ENCODE data around the gene ACSF3. TPM values are rescaled to one million over a fixed set of nuclear protein-coding genes. Genes with fewer than 3 reads are reported as not detected.

ACSF3 gene
- total RNA-seq, 1 experiment from 2014 or later = 30.8 TPM

DNA sequence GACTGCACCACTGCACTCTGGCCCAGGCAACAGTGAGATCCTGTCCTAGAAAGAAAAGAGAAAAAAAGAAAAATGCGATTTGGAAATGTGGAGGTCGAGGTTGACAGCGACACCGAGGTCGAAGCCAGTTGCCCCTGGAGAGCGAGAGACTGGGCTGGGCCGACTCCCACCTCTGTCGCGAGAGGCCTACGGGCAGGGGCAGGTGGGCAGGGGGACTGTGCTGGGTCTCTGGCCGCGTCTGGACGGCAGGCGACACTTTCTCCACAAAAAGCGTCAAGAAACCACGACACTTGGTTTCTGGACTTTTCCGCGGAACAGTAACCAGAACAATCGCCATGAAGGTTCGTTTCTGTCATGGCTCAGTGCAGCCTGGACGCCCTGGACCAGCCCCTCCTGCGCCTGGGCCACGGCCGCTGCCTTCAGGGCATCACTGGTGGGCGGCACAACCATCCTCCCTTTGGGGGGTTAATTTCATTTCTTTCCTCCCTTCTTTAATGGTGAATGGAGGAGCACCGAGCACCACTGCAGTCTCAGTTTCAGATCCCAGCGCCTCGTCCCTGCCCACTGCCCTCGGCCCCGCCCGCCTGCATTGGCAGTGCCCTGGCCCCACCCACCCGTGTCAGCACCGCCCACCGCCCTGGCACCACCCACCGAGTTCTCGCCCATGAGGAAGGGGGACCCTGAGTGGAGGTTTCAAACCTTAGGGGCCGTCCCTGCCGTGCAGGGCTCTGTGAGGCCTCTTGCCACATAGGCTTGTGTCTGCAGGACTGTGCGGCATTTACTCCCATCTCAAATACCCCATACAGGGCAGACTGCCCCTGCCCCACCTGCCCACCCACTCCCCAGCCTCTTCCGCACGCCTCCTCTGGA lies 59.4 kb downstream of the ACSF3 start:
- CTCF ChIA-PET = no interaction called here
- POLR2A ChIA-PET = no interaction called here
- peak; percentile 49 for ATAC-seq
- no peak overlapping the region for H3K4me3 ChIP-seq (ENCODE audit: low read depth in 2 of 2, low read length in 2 of 2)
- no peak for DNase-seq (ENCODE audit: low read depth, low spot score)
- TF ChIP-seq POLR2AphosphoS5 (IDR thresholded peaks at IDR 0.05; ENCODE audit: low read depth, low read length) = no peak
- TF ChIP-seq, protein P1, sequence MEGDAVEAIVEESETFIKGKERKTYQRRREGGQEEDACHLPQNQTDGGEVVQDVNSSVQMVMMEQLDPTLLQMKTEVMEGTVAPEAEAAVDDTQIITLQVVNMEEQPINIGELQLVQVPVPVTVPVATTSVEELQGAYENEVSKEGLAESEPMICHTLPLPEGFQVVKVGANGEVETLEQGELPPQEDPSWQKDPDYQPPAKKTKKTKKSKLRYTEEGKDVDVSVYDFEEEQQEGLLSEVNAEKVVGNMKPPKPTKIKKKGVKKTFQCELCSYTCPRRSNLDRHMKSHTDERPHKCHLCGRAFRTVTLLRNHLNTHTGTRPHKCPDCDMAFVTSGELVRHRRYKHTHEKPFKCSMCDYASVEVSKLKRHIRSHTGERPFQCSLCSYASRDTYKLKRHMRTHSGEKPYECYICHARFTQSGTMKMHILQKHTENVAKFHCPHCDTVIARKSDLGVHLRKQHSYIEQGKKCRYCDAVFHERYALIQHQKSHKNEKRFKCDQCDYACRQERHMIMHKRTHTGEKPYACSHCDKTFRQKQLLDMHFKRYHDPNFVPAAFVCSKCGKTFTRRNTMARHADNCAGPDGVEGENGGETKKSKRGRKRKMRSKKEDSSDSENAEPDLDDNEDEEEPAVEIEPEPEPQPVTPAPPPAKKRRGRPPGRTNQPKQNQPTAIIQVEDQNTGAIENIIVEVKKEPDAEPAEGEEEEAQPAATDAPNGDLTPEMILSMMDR (IDR thresholded peaks at IDR 0.05) = no peak
- TF ChIP-seq TCF7L2 (IDR thresholded peaks at IDR 0.05; ENCODE audit: low read depth, low read length) = no peak
- TF ChIP-seq REST (IDR thresholded peaks at IDR 0.05; ENCODE audit: insufficient read depth in 1 of 2, low read depth in 2 of 2, low read length in 1 of 2) = no peak
- no peak for TF ChIP-seq SIN3A (IDR thresholded peaks at IDR 0.05; ENCODE audit: borderline replicate concordance, insufficient read depth, low read depth, low read length)
- in situ Hi-C loops (cut with HindIII; ENCODE audit: low pct_unique_long_range_greater_than_20kb, low sequenced_read_pairs) = no loop called here
- no peaks in the 10 kb centered on the region for H3K27me3 ChIP-seq (ENCODE audit: control insufficient read depth, insufficient read depth, low read length)
- BruUV-seq (replicated peaks) = no TSS peak
- H3K27ac ChIP-seq (ENCODE audit: low read length) = no peak overlapping the region
- intact Hi-C loops (cut with micrococcal nuclease; ENCODE audit: unreplicated experiment) = no loop called here
- no peaks in the 10 kb centered on the region for H3K9me3 ChIP-seq (ENCODE audit: control insufficient read depth, insufficient read depth, low read depth, low read length)
- no peaks in the 10 kb centered on the region for H3K36me3 ChIP-seq (ENCODE audit: control insufficient read depth, insufficient read depth, low read length)
- no peaks in the 10 kb centered on the region for H3K4me1 ChIP-seq (ENCODE audit: control insufficient read depth, insufficient read depth, low read length)

- no peaks in the 10 kb centered on the region for H3K9me3 ChIP-seq (ENCODE audit: control insufficient read depth, insufficient read depth, low read depth, low read length)
- intact Hi-C loops (cut with micrococcal nuclease; ENCODE audit: unreplicated experiment) (no loop called here), in situ Hi-C loops (cut with HindIII; ENCODE audit: low pct_unique_long_range_greater_than_20kb, low sequenced_read_pairs) (no loop called here)
- CTCF ChIA-PET = interaction anchor here (0.8 kb wide), 1 partner anchor 213 kb away, joined by 3 read pairs; no protein-coding TSS in a partner anchor
- BruUV-seq (replicated peaks) = no TSS peak
- H3K36me3 ChIP-seq (ENCODE audit: control insufficient read depth, insufficient read depth, low read length) = no peaks in the 10 kb centered on the region
- H3K4me1 ChIP-seq (ENCODE audit: control insufficient read depth, insufficient read depth, low read length) = no peaks in the 10 kb centered on the region
- DNase-seq (ENCODE audit: low read depth, low spot score) (no peak), ATAC-seq (peak; percentile 40)
- H3K4me3 ChIP-seq (ENCODE audit: low read depth in 2 of 2, low read length in 2 of 2) = no peak overlapping the region
- H3K27me3 ChIP-seq (ENCODE audit: control insufficient read depth, insufficient read depth, low read length) = no peaks in the 10 kb centered on the region
- TF ChIP-seq SIN3A (IDR thresholded peaks at IDR 0.05; ENCODE audit: borderline replicate concordance, insufficient read depth, low read depth, low read length) (no peak), REST (IDR thresholded peaks at IDR 0.05; ENCODE audit: insufficient read depth in 1 of 2, low read depth in 2 of 2, low read length in 1 of 2) (no peak), POLR2AphosphoS5 (IDR thresholded peaks at IDR 0.05; ENCODE audit: low read depth, low read length) (no peak), TCF7L2 (IDR thresholded peaks at IDR 0.05; ENCODE audit: low read depth, low read length) (no peak)
- TF ChIP-seq, protein P1 (IDR thresholded peaks at IDR 0.05) = no peak
- no peak overlapping the region for H3K27ac ChIP-seq (ENCODE audit: low read length)
- POLR2A ChIA-PET = no interaction called here
These were observed 60.2 kb downstream of the ACSF3 start for GRCh38 chr16:89153848-89154271.

All from Panc1 (cell line).